A673 (cell line): ENCODE results near the gene MAP10. TPM values are rescaled to one million over a fixed set of nuclear protein-coding genes. Genes with fewer than 3 reads are reported as not detected.

Source experiments
- BruUV-seq: library from RNA; stranded (reverse); fragments of 400-500 nt; replicated peaks from 2 replicates; lab custom pipeline; 2021; lab: Mats Ljungman, UMichigan
- CTCF ChIA-PET: fragments of 300-600 bp; sonication (Branson Sonifier 250); formaldehyde crosslinking; loops from one replicate; lab custom pipeline; 2022; ENCODE audit warnings: antibody characterized with exemption; lab: Charles Lee
- POLR2A ChIA-PET: fragments of 300-600 bp; sonication (Branson Sonifier 250); formaldehyde crosslinking; loops from one replicate; lab custom pipeline; 2022; ENCODE audit warnings: antibody characterized with exemption; ENCODE audit not compliant: low non-redundant PET; lab: Charles Lee
- DNase-seq: peaks from one replicate; pipeline ENCODE4 v3.0.0-alpha.2; 2015; ENCODE audit warnings: low spot score
- H3K27ac ChIP-seq: fragments of 200-600 bp; sonication (generic); 2 replicates; pipeline ENCODE4 v1.5.1; 2016; ENCODE audit warnings: mixed run types, low read depth, mild to moderate bottlenecking, mixed read lengths, antibody characterized with exemption, low read length; ENCODE audit not compliant: poor library complexity, severe bottlenecking
- H3K27me3 ChIP-seq: fragments of 200-600 bp; sonication (generic); replicated peaks from 2 replicates; pipeline ENCODE4 v1.6.1; 2017; ENCODE audit warnings: mixed run types, low read depth, mild to moderate bottlenecking, mixed read lengths, antibody characterized with exemption, low read length; ENCODE audit not compliant: insufficient read depth, poor library complexity
- H3K36me3 ChIP-seq: fragments of 200-600 bp; sonication (generic); 2 replicates; pipeline ENCODE4 v1.6.1; 2016; ENCODE audit warnings: mixed run types, mild to moderate bottlenecking, mixed read lengths, antibody characterized with exemption, low read length; ENCODE audit not compliant: insufficient read depth, poor library complexity, severe bottlenecking
- H3K4me1 ChIP-seq: fragments of 200-600 bp; sonication (generic); 2 replicates; pipeline ENCODE4 v1.6.1; 2017; ENCODE audit warnings: mixed run types, mild to moderate bottlenecking, mixed read lengths, antibody characterized with exemption, low read length; ENCODE audit not compliant: insufficient read depth, poor library complexity, severe bottlenecking
- H3K4me3 ChIP-seq: fragments of 200-600 bp; sonication (generic); 2 replicates; pipeline ENCODE4 v1.5.1; 2016; ENCODE audit warnings: low read depth, mixed run types, mild to moderate bottlenecking, mixed read lengths, low read length; ENCODE audit not compliant: poor library complexity, severe bottlenecking
- H3K9me3 ChIP-seq: fragments of 200-600 bp; sonication (generic); 2 replicates; pipeline ENCODE4 v1.6.1; 2016; ENCODE audit warnings: mixed run types, low read depth, mild to moderate bottlenecking, mixed read lengths, antibody characterized with exemption, low read length; ENCODE audit not compliant: poor library complexity, severe bottlenecking
- CTCF ChIP-seq: fragments of 300-800, 200-600 bp; sonication (generic); conservative IDR thresholded peaks from 2 replicates; pipeline ENCODE4 v1.5.1; 2017; ENCODE audit warnings: low read depth, mild to moderate bottlenecking, antibody characterized with exemption, low read length, moderate library complexity, mixed read lengths
- EZH2 ChIP-seq: fragments of 200-600 bp; sonication (generic); IDR thresholded peaks from 2 replicates; pipeline ENCODE4 v1.6.1; 2017; ENCODE audit warnings: borderline replicate concordance, low read depth, mild to moderate bottlenecking, mixed read lengths, antibody characterized with exemption, low read length; ENCODE audit not compliant: poor library complexity, severe bottlenecking
- intact Hi-C: fragments of 100-400 bp; cut with micrococcal nuclease; formaldehyde crosslinking; loops from one replicate; pipeline ENCODE4 v1.10.0; 2022; ENCODE audit not compliant: unreplicated experiment
- total RNA-seq: library from RNA; stranded (reverse); gene quantifications from 2 replicates; pipeline ENCODE4 v1.2.3, GENCODE V29; 2021

Gene MAP10
- total RNA-seq, 1 experiment from 2014 or later: 4.8 TPM

- Histone ChIP-seq H3K36me3 (no peaks in the 10 kb centered on the region), H3K27me3 (no peaks in the 10 kb centered on the region), H3K4me1 (no peaks in the 10 kb centered on the region), H3K9me3 (no peaks in the 10 kb centered on the region), H3K4me3 (no peak overlapping the region), H3K27ac (no peak overlapping the region)
- no peak for TF ChIP-seq CTCF
- no peak for TF ChIP-seq EZH2
- ChIA-PET CTCF (no interaction called here), POLR2A (no interaction called here)
- no TSS peak for BruUV-seq
- intact Hi-C loops: no loop called here
- no peak for DNase-seq
Measured at GRCh38 chr1:232822530-232822929, 17.3 kb downstream of the MAP10 start.

- H3K4me1 ChIP-seq: no peaks in the 10 kb centered on the region
- intact Hi-C loops: no loop called here
- H3K4me3 ChIP-seq: no peak overlapping the region
- no peak overlapping the region for H3K27ac ChIP-seq
- CTCF ChIA-PET: no interaction called here
- no peaks in the 10 kb centered on the region for H3K9me3 ChIP-seq
- BruUV-seq: no TSS peak
- no peaks in the 10 kb centered on the region for H3K27me3 ChIP-seq
- no peak for DNase-seq
- TF ChIP-seq EZH2 (no peak), CTCF (no peak)
- H3K36me3 ChIP-seq: no peaks in the 10 kb centered on the region
- POLR2A ChIA-PET: no interaction called here
Measured at GRCh38 chr1:232826318-232826717, 21.1 kb downstream of the MAP10 start.

GRCh38 chr1:232830661-232831060 lies 25.4 kb downstream of the MAP10 start:
- Histone ChIP-seq H3K4me1 (no peaks in the 10 kb centered on the region), H3K36me3 (no peaks in the 10 kb centered on the region), H3K9me3 (no peaks in the 10 kb centered on the region), H3K27ac (no peak overlapping the region), H3K27me3 (no peaks in the 10 kb centered on the region), H3K4me3 (no peak overlapping the region)
- ChIA-PET POLR2A (no interaction called here), CTCF (no interaction called here)
- BruUV-seq: no TSS peak
- no peak for TF ChIP-seq CTCF
- intact Hi-C loops: no loop called here
- no peak for DNase-seq
